ENCODE data around the gene LMX1B.
"Not testable (repeated sequence)": the region's sequence is repeated elsewhere in the genome, so short reads cannot be mapped to it uniquely, and the experiment has no call there.

LMX1B gene

GRCh38 chr9:126724226-126724625, 110.5 kb downstream of the LMX1B start:
- no peaks in the 10 kb centered on the region for H3K36me3 ChIP-seq
- H3K27ac ChIP-seq, result no peak overlapping the region
- H3K4me1 ChIP-seq (ENCODE audit: control insufficient read depth in 1 of 2, insufficient read depth in 1 of 2, low read depth in 1 of 2, low read length in 1 of 2), result peaks cover 0 to 12% of the 10 kb centered on the region in 2 experiments
- H3K27me3 ChIP-seq, result peaks cover 89% of the 10 kb centered on the region
- H3K9me3 ChIP-seq, result no peaks in the 10 kb centered on the region
- TF ChIP-seq, protein P1, sequence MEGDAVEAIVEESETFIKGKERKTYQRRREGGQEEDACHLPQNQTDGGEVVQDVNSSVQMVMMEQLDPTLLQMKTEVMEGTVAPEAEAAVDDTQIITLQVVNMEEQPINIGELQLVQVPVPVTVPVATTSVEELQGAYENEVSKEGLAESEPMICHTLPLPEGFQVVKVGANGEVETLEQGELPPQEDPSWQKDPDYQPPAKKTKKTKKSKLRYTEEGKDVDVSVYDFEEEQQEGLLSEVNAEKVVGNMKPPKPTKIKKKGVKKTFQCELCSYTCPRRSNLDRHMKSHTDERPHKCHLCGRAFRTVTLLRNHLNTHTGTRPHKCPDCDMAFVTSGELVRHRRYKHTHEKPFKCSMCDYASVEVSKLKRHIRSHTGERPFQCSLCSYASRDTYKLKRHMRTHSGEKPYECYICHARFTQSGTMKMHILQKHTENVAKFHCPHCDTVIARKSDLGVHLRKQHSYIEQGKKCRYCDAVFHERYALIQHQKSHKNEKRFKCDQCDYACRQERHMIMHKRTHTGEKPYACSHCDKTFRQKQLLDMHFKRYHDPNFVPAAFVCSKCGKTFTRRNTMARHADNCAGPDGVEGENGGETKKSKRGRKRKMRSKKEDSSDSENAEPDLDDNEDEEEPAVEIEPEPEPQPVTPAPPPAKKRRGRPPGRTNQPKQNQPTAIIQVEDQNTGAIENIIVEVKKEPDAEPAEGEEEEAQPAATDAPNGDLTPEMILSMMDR (IDR thresholded peaks at IDR 0.05), result no peak
- no peak overlapping the region for H3K4me3 ChIP-seq (ENCODE audit: low read depth in 1 of 2, low read length in 1 of 2)

- H3K27me3 ChIP-seq, result peaks cover 76% of the 10 kb centered on the region
- H3K36me3 ChIP-seq, result not testable (repeated sequence)
- H3K4me1 ChIP-seq (ENCODE audit: control insufficient read depth in 1 of 2, insufficient read depth in 1 of 2, low read depth in 1 of 2, low read length in 1 of 2), result peaks cover 0 to 12% of the 10 kb centered on the region in 2 experiments
These were observed 111.8 kb downstream of the LMX1B start for GRCh38 chr9:126725485-126725884.

GRCh38 chr9:126728210-126728609, 114.5 kb downstream of the LMX1B start:
- H3K9me3 ChIP-seq, result not testable (repeated sequence)

More at GRCh38 chr9:126725485-126725884, 111.8 kb downstream of the LMX1B start:
- not testable (repeated sequence) for H3K9me3 ChIP-seq; H3K27ac ChIP-seq; H3K4me3 ChIP-seq (ENCODE audit: low read depth in 1 of 2, low read length in 1 of 2)

DNA sequence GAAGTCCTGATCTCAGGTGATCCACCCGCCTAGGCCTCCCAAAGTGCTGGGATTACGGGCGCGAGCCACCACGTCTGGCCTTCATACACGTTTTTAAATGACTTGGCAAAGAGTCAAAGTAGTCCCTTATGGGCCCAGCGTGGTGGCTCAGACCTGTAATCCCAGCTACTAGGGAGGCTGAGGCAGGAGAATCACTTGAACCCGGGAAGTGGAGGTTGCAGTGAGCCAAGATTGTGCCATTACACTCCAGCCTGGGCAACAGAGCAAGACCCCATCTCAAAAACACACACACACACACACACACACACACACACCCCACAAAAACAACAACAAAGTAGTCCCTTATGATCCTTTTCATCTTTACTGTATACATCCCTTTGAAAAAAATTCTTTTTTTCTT, 116.9 kb downstream of the LMX1B start:
- not testable (repeated sequence) for H3K27ac ChIP-seq; H3K9me3 ChIP-seq; H3K4me3 ChIP-seq (ENCODE audit: low read depth in 1 of 2, low read length in 1 of 2); H3K4me1 ChIP-seq (ENCODE audit: control insufficient read depth in 1 of 2, insufficient read depth in 1 of 2, low read depth in 1 of 2, low read length in 1 of 2); H3K36me3 ChIP-seq
- H3K27me3 ChIP-seq, result peaks cover 25% of the 10 kb centered on the region

More at GRCh38 chr9:126728210-126728609, 114.5 kb downstream of the LMX1B start:
- H3K4me1 ChIP-seq (ENCODE audit: control insufficient read depth in 1 of 2, insufficient read depth in 1 of 2, low read depth in 1 of 2, low read length in 1 of 2); H3K4me3 ChIP-seq (ENCODE audit: low read depth in 1 of 2, low read length in 1 of 2); H3K27ac ChIP-seq; H3K36me3 ChIP-seq: not testable (repeated sequence)
- H3K27me3 ChIP-seq, result peaks cover 49% of the 10 kb centered on the region

GRCh38 chr9:126733005-126733404, 119.3 kb downstream of the LMX1B start:
- Histone ChIP-seq H3K27me3 (peaks cover 12% of the 10 kb centered on the region), H3K9me3 (no peaks in the 10 kb centered on the region), H3K4me3 (ENCODE audit: low read depth in 1 of 2, low read length in 1 of 2) (no peak overlapping the region), H3K27ac (no peak overlapping the region), H3K4me1 (ENCODE audit: control insufficient read depth in 1 of 2, insufficient read depth in 1 of 2, low read depth in 1 of 2, low read length in 1 of 2) (no peaks in the 10 kb centered on the region), H3K36me3 (no peaks in the 10 kb centered on the region)
- TF ChIP-seq, protein P1 (IDR thresholded peaks at IDR 0.05), result no peak

- H3K27me3 ChIP-seq, result peaks cover 18% of the 10 kb centered on the region
- TF ChIP-seq, protein P1 (IDR thresholded peaks at IDR 0.05), result no peak
These were observed 121.1 kb downstream of the LMX1B start for GRCh38 chr9:126734877-126735276.

GRCh38 chr9:126735482-126735881, 121.8 kb downstream of the LMX1B start:
- Histone ChIP-seq H3K36me3 (no peaks in the 10 kb centered on the region), H3K27me3 (peaks cover 24% of the 10 kb centered on the region), H3K4me3 (ENCODE audit: low read depth in 1 of 2, low read length in 1 of 2) (no peak overlapping the region), H3K27ac (no peak overlapping the region), H3K9me3 (no peaks in the 10 kb centered on the region), H3K4me1 (ENCODE audit: control insufficient read depth in 1 of 2, insufficient read depth in 1 of 2, low read depth in 1 of 2, low read length in 1 of 2) (no peaks in the 10 kb centered on the region)
- TF ChIP-seq, protein P1 (IDR thresholded peaks at IDR 0.05), result no peak

More at GRCh38 chr9:126734877-126735276, 121.1 kb downstream of the LMX1B start:
- Histone ChIP-seq H3K9me3 (no peaks in the 10 kb centered on the region), H3K4me3 (ENCODE audit: low read depth in 1 of 2, low read length in 1 of 2) (no peak overlapping the region), H3K4me1 (ENCODE audit: control insufficient read depth in 1 of 2, insufficient read depth in 1 of 2, low read depth in 1 of 2, low read length in 1 of 2) (no peaks in the 10 kb centered on the region), H3K36me3 (no peaks in the 10 kb centered on the region), H3K27ac (no peak overlapping the region)
